HG03520 (cell line): Measurements from ENCODE around the gene TET1.
"Not testable (repeated sequence)": the region's sequence is repeated elsewhere in the genome, so short reads cannot be mapped to it uniquely, and the experiment has no call there.

Experiments
- ATAC-seq: cut with Tn5 transposase; IDR thresholded peaks from one replicate; pipeline ENCODE4 v1.9.1; 2021; ENCODE audit warnings: mild to moderate bottlenecking, moderate library complexity; ENCODE audit not compliant: unreplicated experiment

Gene TET1

GRCh38 chr10:68697106-68697505 lies 137.0 kb downstream of the TET1 start:
- no peak for ATAC-seq

GRCh38 chr10:68700197-68700596 lies 140.1 kb downstream of the TET1 start:
- ATAC-seq: no peak

DNA sequence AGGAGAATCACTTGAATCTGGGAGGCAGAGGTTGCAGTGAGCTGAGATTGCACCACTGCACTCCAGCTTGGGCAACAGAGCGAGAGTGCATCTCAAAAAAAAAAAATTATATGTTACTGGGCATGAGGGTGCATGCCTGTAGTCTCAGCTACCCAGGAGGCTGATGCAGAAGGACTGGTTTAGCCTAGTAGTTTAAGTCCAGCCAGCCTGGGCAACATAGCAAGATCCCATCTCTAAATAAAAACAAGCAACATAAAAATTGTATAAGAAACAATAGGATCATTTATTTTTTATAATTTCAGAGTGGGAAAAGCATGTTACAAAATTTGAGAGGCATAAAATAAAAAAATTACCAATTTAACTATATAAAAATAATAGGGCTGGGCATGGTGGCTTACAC lies 145.4 kb downstream of the TET1 start:
- no peak for ATAC-seq

DNA sequence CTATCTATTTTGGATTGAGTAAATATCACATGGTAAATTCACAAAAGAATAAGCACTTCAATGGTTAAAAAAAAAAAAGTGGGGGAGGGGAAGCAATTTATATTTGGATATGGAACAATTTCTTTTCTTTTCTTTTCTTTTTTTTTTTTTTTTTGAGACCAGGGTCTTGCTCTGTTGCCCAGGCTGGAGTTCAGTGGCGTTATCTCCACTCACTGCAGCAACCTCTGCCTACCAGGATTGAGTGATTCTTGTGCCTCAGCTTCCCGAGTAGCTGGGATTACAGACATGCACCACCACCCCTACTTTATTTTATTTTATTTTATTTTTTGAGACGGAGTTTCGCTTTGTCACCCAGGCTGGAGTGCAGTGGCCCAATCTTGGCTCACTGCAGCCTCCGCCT lies 148.8 kb downstream of the TET1 start:
- ATAC-seq: not testable (repeated sequence)

DNA sequence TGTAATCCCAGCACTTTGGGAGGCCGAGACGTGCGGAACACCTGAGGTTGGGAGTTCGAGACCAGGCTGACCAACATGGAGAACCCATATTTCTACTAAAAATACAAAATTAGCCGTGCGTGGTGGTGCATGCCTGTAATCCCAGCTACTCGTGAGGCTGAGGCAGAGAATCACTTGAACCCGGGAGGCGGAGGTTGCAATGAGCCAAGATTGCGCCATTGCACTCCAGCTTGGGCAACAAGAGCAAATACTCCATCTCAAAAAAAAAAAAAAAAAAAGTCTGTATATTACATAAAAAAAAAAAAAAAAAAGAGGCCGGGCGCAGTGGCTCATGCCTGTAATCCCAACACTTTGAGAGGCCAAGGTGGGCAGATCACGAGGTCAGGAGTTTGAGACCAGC lies 152.9 kb downstream of the TET1 start:
- not testable (repeated sequence) for ATAC-seq

DNA sequence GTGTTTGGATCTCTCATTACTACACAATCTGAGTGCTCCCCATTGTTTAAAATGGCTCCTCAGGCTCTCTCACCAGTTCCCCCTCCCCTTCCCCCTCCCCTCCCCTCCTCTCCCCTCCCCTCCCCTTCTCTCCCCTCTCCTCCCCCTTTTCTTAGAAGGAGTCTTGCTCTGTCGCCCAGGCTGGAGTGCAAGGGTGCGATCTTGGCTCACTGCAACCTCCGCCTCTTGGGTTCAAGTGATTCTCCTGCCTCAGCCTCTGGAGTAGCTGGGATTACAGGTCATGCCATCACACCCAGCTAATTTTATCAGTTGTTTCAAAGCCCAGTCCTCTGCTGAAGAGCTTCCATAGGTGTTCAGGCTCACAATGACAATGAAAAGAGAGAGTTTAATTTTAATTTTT lies 157.3 kb downstream of the TET1 start:
- ATAC-seq: no peak

- peak; percentile 98 for ATAC-seq
Measured at GRCh38 chr10:68720793-68721672, 160.9 kb downstream of the TET1 start, which contains the start of gene CCAR1. TSS of gene CCAR1 (plus strand) at chr10:68721239. CDS start at chr10:68722505, 1,266 bp downstream.

- no peak for ATAC-seq
Measured at GRCh38 chr10:68721673-68722335, 161.7 kb downstream of the TET1 start.

- no peak for ATAC-seq
Measured at GRCh38 chr10:68725016-68725415, 164.9 kb downstream of the TET1 start.

DNA sequence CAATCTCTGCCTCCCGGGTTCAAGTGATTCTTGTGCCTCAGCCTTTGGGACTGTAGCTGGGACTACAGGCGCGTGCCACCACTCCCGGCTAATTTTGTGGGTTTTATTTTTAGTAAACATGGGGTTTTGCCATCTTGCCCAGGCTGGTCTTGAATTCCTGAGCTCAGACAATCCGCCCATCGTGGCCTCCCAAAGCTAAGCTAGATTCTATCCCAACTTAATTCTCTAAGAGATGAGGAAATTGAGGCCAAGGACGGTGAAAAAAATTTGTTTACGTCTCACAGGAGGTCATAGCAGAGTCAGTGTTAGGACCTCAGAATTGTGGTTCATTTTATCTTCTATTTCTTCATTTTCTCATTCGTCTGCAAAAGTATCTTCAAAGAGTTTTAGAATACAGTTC lies 167.0 kb downstream of the TET1 start:
- ATAC-seq: no peak

GRCh38 chr10:68732651-68733050 lies 172.5 kb downstream of the TET1 start:
- ATAC-seq: no peak

DNA sequence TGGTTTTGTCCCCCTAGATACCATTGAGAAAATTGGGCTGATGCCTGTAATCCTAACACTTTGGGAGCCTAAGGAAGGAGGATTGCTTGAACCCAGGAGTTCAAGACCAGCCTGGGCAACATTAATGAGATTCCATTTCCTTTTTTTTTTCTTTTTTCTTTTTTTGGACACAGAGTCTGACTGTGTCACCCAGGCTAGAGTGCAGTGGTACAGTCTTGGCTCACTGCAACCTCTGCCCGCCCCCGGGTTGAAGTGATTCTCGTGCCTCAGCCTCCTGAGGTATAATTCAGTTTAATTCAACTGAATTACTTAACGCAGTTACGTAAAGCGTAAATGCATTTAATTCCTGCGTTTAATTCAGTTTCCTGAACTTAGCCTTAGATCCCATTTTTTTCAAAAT lies 174.2 kb downstream of the TET1 start:
- ATAC-seq: no peak

DNA sequence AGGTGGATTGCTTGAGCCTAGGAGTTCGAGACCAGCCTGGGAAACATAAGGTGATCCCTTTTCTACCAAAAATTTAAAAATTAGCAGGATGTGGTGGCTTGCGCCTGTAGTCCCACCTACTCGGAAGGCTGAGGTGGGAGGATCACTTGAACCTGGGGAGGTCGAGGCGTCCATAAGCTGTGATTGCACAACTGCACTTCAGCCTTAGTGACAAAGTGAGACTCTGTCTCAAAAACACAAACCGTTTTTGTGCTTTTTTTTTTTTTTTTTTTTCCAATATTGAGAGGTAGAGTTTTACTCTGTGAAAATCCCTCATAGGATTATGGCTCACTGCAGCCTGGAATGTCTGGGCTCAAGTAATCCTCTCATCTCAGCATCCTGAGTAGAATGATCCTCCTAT lies 175.0 kb downstream of the TET1 start:
- no peak for ATAC-seq

GRCh38 chr10:68735739-68736138 lies 175.6 kb downstream of the TET1 start:
- not testable (repeated sequence) for ATAC-seq

DNA sequence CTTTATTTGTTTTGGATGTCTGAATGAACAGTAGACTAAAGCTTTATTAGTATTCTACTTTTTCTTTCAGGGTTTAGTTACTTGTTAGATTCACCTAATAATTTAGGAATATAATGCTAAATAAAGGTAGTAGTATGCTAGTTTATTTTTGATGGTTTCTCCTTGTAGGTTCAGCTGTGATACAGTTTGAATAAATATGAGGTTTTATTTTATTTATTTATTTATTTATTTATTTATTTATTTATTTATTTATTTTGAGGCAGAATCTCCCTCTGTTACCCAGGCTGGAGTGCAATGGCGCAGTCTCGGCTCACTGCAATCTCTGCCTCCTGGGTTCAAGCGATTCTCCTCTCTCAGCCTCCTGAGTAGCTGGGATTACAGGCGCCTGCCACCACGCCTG lies 180.5 kb downstream of the TET1 start:
- ATAC-seq: not testable (repeated sequence)

GRCh38 chr10:68742397-68742796 lies 182.3 kb downstream of the TET1 start:
- no peak for ATAC-seq
